ENCODE results near the gene VBP1.
"Not testable (repeated sequence)": the region's sequence is repeated elsewhere in the genome, so short reads cannot be mapped to it uniquely, and the experiment has no call there.

The VBP1 gene

GRCh38 chrX:155221351-155221750 is 5.1 kb downstream of the VBP1 start:
- Histone ChIP-seq H3K4me1 (ENCODE audit: control insufficient read depth in 5 of 5, insufficient read depth in 5 of 5, low read length in 5 of 5) (peaks cover 0 to 8% (median 2%) of the 10 kb centered on the region in 5 donors), H3K27me3 (ENCODE audit: control insufficient read depth in 5 of 5, insufficient read depth in 4 of 5, low read length in 5 of 5) (no peaks in the 10 kb centered on the region), H3K9ac (ENCODE audit: low read length in 5 of 5) (no peak overlapping the region), H3K9me3 (ENCODE audit: control insufficient read depth in 5 of 5, low read length in 5 of 5) (no peaks in the 10 kb centered on the region), H3K4me3 (ENCODE audit: low read depth in 1 of 5, low read length in 5 of 5) (no peak overlapping the region), H3K27ac (ENCODE audit: low read depth, low read length) (no peak overlapping the region), H3K36me3 (ENCODE audit: control insufficient read depth in 5 of 5, insufficient read depth in 5 of 5, low read length in 5 of 5) (peaks cover 0 to 11% (median 2%) of the 10 kb centered on the region in 5 donors)

- H3K27ac ChIP-seq (ENCODE audit: low read depth, low read length); H3K9ac ChIP-seq (ENCODE audit: low read length in 5 of 5); H3K4me1 ChIP-seq (ENCODE audit: control insufficient read depth in 5 of 5, insufficient read depth in 5 of 5, low read length in 5 of 5); H3K9me3 ChIP-seq (ENCODE audit: control insufficient read depth in 5 of 5, low read length in 5 of 5); H3K27me3 ChIP-seq (ENCODE audit: control insufficient read depth in 5 of 5, insufficient read depth in 4 of 5, low read length in 5 of 5); H3K4me3 ChIP-seq (ENCODE audit: low read depth in 1 of 5, low read length in 5 of 5): not testable (repeated sequence)
- H3K36me3 ChIP-seq (ENCODE audit: control insufficient read depth in 5 of 5, insufficient read depth in 5 of 5, low read length in 5 of 5), result peaks cover 9 to 22% (median 14%) of the 10 kb centered on the region in 5 donors
These were observed 7.5 kb downstream of the VBP1 start for GRCh38 chrX:155223746-155224145.

DNA sequence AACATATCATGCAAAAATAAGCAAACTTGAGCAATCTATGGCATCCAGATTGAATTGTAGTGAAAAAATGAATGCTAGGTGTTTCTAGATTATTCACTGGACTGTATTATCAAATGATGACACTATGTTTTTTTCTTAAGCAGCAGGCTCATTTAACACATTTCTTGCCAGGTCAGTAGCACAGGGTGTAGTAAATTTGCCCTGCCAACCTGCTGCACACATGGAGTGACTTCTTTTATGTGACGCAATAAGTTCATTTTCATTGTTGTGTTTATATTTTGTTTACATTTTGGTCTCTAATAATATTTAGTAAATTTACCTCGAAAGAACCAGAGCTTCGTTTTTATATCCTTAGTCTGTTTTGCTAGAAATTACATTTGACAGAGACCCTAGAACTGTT is 9.5 kb downstream of the VBP1 start:
- no peaks in the 10 kb centered on the region for H3K4me1 ChIP-seq (ENCODE audit: control insufficient read depth in 5 of 5, insufficient read depth in 5 of 5, low read length in 5 of 5)
- no peaks in the 10 kb centered on the region for H3K9me3 ChIP-seq (ENCODE audit: control insufficient read depth in 5 of 5, low read length in 5 of 5)
- no peaks in the 10 kb centered on the region for H3K27me3 ChIP-seq (ENCODE audit: control insufficient read depth in 5 of 5, insufficient read depth in 4 of 5, low read length in 5 of 5)
- H3K4me3 ChIP-seq (ENCODE audit: low read depth in 1 of 5, low read length in 5 of 5), result no peak overlapping the region
- H3K27ac ChIP-seq (ENCODE audit: low read depth, low read length), result no peak overlapping the region
- peaks cover 13 to 30% (median 18%) of the 10 kb centered on the region in 5 donors for H3K36me3 ChIP-seq (ENCODE audit: control insufficient read depth in 5 of 5, insufficient read depth in 5 of 5, low read length in 5 of 5)
- H3K9ac ChIP-seq (ENCODE audit: low read length in 5 of 5), result no peak overlapping the region

DNA sequence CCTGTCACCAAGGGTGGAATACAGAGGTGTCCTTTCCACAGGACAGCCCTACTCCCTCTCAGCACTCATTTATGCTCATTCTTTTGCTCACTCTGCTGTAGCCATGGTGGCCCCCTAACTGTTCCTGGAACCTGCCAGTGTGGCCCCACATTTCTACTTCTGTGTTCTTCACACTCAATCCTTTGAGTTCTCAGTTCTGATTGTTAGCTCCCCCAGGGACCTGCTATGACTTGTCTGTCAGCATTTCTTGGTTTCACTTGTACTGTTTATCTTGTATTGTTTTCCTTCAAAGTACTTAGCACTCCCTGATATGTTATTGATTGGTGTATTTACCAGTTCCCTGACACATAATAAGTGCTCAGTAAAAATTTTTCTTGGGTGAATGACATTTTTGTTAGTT is 14.9 kb downstream of the VBP1 start:
- H3K9me3 ChIP-seq (ENCODE audit: control insufficient read depth in 5 of 5, low read length in 5 of 5), result no peaks in the 10 kb centered on the region
- H3K27ac ChIP-seq (ENCODE audit: low read depth, low read length), result no peak overlapping the region
- no peak overlapping the region for H3K9ac ChIP-seq (ENCODE audit: low read length in 5 of 5)
- H3K4me3 ChIP-seq (ENCODE audit: low read depth in 1 of 5, low read length in 5 of 5), result no peak overlapping the region
- H3K36me3 ChIP-seq (ENCODE audit: control insufficient read depth in 5 of 5, insufficient read depth in 5 of 5, low read length in 5 of 5), result peaks cover 14 to 32% (median 20%) of the 10 kb centered on the region in 5 donors
- no peaks in the 10 kb centered on the region for H3K27me3 ChIP-seq (ENCODE audit: control insufficient read depth in 5 of 5, insufficient read depth in 4 of 5, low read length in 5 of 5)
- H3K4me1 ChIP-seq (ENCODE audit: control insufficient read depth in 5 of 5, insufficient read depth in 5 of 5, low read length in 5 of 5), result no peaks in the 10 kb centered on the region

DNA sequence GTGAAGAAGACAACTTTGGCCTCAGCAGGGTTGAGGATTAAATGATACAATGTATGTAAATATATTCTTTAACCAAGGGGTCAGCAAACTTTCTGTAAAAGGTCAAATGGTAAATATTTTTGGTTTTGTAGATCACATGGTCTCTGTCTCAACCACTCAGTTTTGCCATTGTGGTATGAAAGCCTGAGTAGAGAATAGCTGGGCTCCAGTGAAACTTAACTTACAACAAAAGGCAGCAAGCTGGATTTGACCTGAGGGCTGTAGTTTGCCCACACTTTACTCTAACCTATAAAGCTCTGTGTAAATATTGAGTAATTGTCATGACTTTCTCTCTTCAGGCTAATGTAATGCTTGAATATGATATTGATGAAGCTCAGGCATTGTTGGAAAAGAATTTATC is 19.6 kb downstream of the VBP1 start:
- no peak overlapping the region for H3K9ac ChIP-seq (ENCODE audit: low read length in 5 of 5)
- H3K4me3 ChIP-seq (ENCODE audit: low read depth in 1 of 5, low read length in 5 of 5), result no peak overlapping the region
- H3K9me3 ChIP-seq (ENCODE audit: control insufficient read depth in 5 of 5, low read length in 5 of 5), result no peaks in the 10 kb centered on the region
- no peaks in the 10 kb centered on the region for H3K4me1 ChIP-seq (ENCODE audit: control insufficient read depth in 5 of 5, insufficient read depth in 5 of 5, low read length in 5 of 5)
- H3K27ac ChIP-seq (ENCODE audit: low read depth, low read length), result no peak overlapping the region
- peaks cover 11 to 33% (median 22%) of the 10 kb centered on the region in 5 donors for H3K36me3 ChIP-seq (ENCODE audit: control insufficient read depth in 5 of 5, insufficient read depth in 5 of 5, low read length in 5 of 5)
- H3K27me3 ChIP-seq (ENCODE audit: control insufficient read depth in 5 of 5, insufficient read depth in 4 of 5, low read length in 5 of 5), result peaks cover 0 to 5% (median 0%) of the 10 kb centered on the region in 5 donors

DNA sequence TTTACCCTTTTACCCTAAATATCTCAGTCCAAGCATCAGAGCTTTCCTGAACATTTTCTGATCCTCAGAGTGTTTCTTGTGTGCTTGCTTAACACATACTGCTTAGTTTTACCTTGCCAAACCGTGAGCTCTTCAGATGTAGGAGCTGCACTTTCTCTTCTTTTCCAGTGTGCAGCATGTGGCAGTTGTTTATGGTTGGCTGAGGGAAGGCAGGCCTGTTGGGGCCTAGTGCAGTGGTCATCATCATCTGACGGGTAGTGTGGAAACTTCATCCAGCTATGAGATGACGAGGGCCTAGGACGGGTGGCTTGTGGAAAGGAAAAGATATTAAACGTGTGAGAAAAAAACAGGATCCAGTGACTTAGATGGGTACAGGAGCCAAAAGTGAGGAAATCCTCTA is 21.5 kb downstream of the VBP1 start:
- no peak overlapping the region for H3K27ac ChIP-seq (ENCODE audit: low read depth, low read length)
- H3K9me3 ChIP-seq (ENCODE audit: control insufficient read depth in 5 of 5, low read length in 5 of 5), result no peaks in the 10 kb centered on the region
- H3K36me3 ChIP-seq (ENCODE audit: control insufficient read depth in 5 of 5, insufficient read depth in 5 of 5, low read length in 5 of 5), result peaks cover 11 to 31% (median 18%) of the 10 kb centered on the region in 5 donors
- no peak overlapping the region for H3K9ac ChIP-seq (ENCODE audit: low read length in 5 of 5)
- no peak overlapping the region for H3K4me3 ChIP-seq (ENCODE audit: low read depth in 1 of 5, low read length in 5 of 5)
- H3K27me3 ChIP-seq (ENCODE audit: control insufficient read depth in 5 of 5, insufficient read depth in 4 of 5, low read length in 5 of 5), result peaks cover 0 to 5% (median 0%) of the 10 kb centered on the region in 5 donors
- H3K4me1 ChIP-seq (ENCODE audit: control insufficient read depth in 5 of 5, insufficient read depth in 5 of 5, low read length in 5 of 5), result no peaks in the 10 kb centered on the region

DNA sequence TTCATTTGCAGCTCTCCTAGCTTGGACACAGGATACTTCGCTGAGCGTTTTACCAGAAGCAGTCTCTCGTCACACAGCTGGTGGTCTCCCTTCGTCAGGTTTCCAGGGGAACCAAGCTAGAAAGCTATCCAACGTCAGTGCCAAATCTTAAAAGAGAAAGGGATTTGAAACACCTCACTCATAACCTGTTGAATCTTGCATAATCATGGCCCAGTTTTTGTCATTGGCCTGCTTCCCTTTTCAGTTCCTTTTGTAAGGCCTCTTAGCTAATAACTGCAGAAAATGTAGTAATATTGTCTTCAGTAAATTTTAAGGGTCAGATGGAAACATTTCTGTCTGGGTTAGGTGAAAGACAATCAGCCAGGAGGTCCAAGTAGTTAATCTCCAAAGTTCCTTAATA is 26.0 kb downstream of the VBP1 start:
- Histone ChIP-seq H3K9ac (ENCODE audit: low read length in 5 of 5) (no peak overlapping the region), H3K27ac (ENCODE audit: low read depth, low read length) (no peak overlapping the region), H3K9me3 (ENCODE audit: control insufficient read depth in 5 of 5, low read length in 5 of 5) (peaks cover 0 to 4% (median 0%) of the 10 kb centered on the region in 5 donors), H3K36me3 (ENCODE audit: control insufficient read depth in 5 of 5, insufficient read depth in 5 of 5, low read length in 5 of 5) (peaks cover 7 to 15% (median 10%) of the 10 kb centered on the region in 5 donors), H3K27me3 (ENCODE audit: control insufficient read depth in 5 of 5, insufficient read depth in 4 of 5, low read length in 5 of 5) (peaks cover 0 to 5% (median 0%) of the 10 kb centered on the region in 5 donors), H3K4me3 (ENCODE audit: low read depth in 1 of 5, low read length in 5 of 5) (no peak overlapping the region), H3K4me1 (ENCODE audit: control insufficient read depth in 5 of 5, insufficient read depth in 5 of 5, low read length in 5 of 5) (no peaks in the 10 kb centered on the region)

DNA sequence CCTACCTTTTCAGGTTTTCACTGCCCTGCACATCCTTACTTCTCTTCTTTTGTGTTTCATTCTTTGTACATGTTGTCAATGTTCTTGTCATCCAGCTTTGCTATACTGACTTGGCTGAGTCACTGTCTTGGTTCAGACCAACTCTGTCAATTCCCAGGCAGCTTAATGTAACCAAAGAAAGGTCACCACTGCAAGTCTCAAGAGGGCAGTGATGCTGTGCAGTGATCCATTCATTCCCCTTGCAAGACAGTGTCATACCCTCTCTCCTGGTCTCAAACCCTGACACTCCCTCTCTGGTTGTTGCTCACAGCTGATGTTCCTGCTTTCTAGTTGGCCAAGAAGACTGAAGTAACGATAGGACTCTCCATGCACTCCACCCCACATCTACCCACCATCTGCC is 30.5 kb downstream of the VBP1 start:
- Histone ChIP-seq H3K9me3 (ENCODE audit: control insufficient read depth in 5 of 5, low read length in 5 of 5) (peaks cover 0 to 4% (median 0%) of the 10 kb centered on the region in 5 donors), H3K9ac (ENCODE audit: low read length in 5 of 5) (no peak overlapping the region), H3K4me3 (ENCODE audit: low read depth in 1 of 5, low read length in 5 of 5) (no peak overlapping the region), H3K27me3 (ENCODE audit: control insufficient read depth in 5 of 5, insufficient read depth in 4 of 5, low read length in 5 of 5) (no peaks in the 10 kb centered on the region), H3K27ac (ENCODE audit: low read depth, low read length) (no peak overlapping the region), H3K36me3 (ENCODE audit: control insufficient read depth in 5 of 5, insufficient read depth in 5 of 5, low read length in 5 of 5) (no peaks in the 10 kb centered on the region), H3K4me1 (ENCODE audit: control insufficient read depth in 5 of 5, insufficient read depth in 5 of 5, low read length in 5 of 5) (no peaks in the 10 kb centered on the region)

GRCh38 chrX:155247497-155247896 is 31.2 kb downstream of the VBP1 start:
- Histone ChIP-seq H3K9me3 (ENCODE audit: control insufficient read depth in 5 of 5, low read length in 5 of 5) (peaks cover 0 to 4% (median 0%) of the 10 kb centered on the region in 5 donors), H3K36me3 (ENCODE audit: control insufficient read depth in 5 of 5, insufficient read depth in 5 of 5, low read length in 5 of 5) (no peaks in the 10 kb centered on the region), H3K27ac (ENCODE audit: low read depth, low read length) (no peak overlapping the region), H3K9ac (ENCODE audit: low read length in 5 of 5) (no peak overlapping the region), H3K4me3 (ENCODE audit: low read depth in 1 of 5, low read length in 5 of 5) (no peak overlapping the region), H3K27me3 (ENCODE audit: control insufficient read depth in 5 of 5, insufficient read depth in 4 of 5, low read length in 5 of 5) (no peaks in the 10 kb centered on the region), H3K4me1 (ENCODE audit: control insufficient read depth in 5 of 5, insufficient read depth in 5 of 5, low read length in 5 of 5) (no peaks in the 10 kb centered on the region)

DNA sequence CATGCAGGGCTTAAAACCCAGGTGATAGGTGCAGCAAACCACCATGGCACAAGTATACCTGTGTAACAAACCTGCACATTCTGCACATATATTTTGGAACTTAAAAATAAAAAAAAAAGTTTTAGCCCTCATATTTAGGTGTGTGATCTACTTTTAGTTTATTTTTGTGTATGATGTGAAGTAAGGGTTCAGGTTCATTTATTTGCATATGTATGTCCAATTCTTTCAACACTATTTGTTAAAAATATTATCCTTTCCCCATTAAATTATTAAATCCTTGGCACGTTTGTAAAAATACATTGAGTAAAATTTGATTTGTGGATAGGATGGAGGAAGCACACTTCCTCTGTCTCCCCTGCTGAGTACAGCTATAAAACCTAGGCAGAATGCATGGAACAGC is 35.1 kb downstream of the VBP1 start:
- H3K27ac ChIP-seq (ENCODE audit: low read depth, low read length), result no peak overlapping the region
- peaks cover 0 to 4% (median 0%) of the 10 kb centered on the region in 5 donors for H3K9me3 ChIP-seq (ENCODE audit: control insufficient read depth in 5 of 5, low read length in 5 of 5)
- no peaks in the 10 kb centered on the region for H3K4me1 ChIP-seq (ENCODE audit: control insufficient read depth in 5 of 5, insufficient read depth in 5 of 5, low read length in 5 of 5)
- H3K9ac ChIP-seq (ENCODE audit: low read length in 5 of 5), result no peak overlapping the region
- no peaks in the 10 kb centered on the region for H3K27me3 ChIP-seq (ENCODE audit: control insufficient read depth in 5 of 5, insufficient read depth in 4 of 5, low read length in 5 of 5)
- no peak overlapping the region for H3K4me3 ChIP-seq (ENCODE audit: low read depth in 1 of 5, low read length in 5 of 5)
- no peaks in the 10 kb centered on the region for H3K36me3 ChIP-seq (ENCODE audit: control insufficient read depth in 5 of 5, insufficient read depth in 5 of 5, low read length in 5 of 5)

GRCh38 chrX:155259752-155260151 is 43.5 kb downstream of the VBP1 start:
- H3K27me3 ChIP-seq (ENCODE audit: control insufficient read depth in 5 of 5, insufficient read depth in 4 of 5, low read length in 5 of 5), result peaks cover 0 to 4% (median 4%) of the 10 kb centered on the region in 5 donors
- H3K9ac ChIP-seq (ENCODE audit: low read length in 5 of 5), result no peak overlapping the region
- peaks cover 0 to 4% (median 0%) of the 10 kb centered on the region in 5 donors for H3K9me3 ChIP-seq (ENCODE audit: control insufficient read depth in 5 of 5, low read length in 5 of 5)
- H3K4me1 ChIP-seq (ENCODE audit: control insufficient read depth in 5 of 5, insufficient read depth in 5 of 5, low read length in 5 of 5), result peaks cover 0 to 6% (median 3%) of the 10 kb centered on the region in 5 donors
- H3K36me3 ChIP-seq (ENCODE audit: control insufficient read depth in 5 of 5, insufficient read depth in 5 of 5, low read length in 5 of 5), result no peaks in the 10 kb centered on the region
- no peak overlapping the region for H3K27ac ChIP-seq (ENCODE audit: low read depth, low read length)
- no peak overlapping the region for H3K4me3 ChIP-seq (ENCODE audit: low read depth in 1 of 5, low read length in 5 of 5)
